OCI-LY1 (cell line): Measurements from ENCODE around the gene COL23A1.

Experiments
- H2AFZ ChIP-seq: fragments of 200-600 bp; sonication (generic), shearing (Covaris generic); 2 replicates; pipeline ENCODE4 v1.6.0; 2014; ENCODE audit warnings: antibody characterized with exemption, mild to moderate bottlenecking, low read length
- H3F3A ChIP-seq: fragments of 200-600 bp; sonication (generic), shearing (Covaris generic); 2 replicates; pipeline ENCODE4 v1.6.0; 2014; ENCODE audit warnings: mild to moderate bottlenecking, antibody characterized with exemption, low read length, moderate library complexity; ENCODE audit not compliant: insufficient read depth
- H3K27ac ChIP-seq: fragments of 200-600 bp; sonication (generic); 2 replicates; pipeline ENCODE4 v1.5.1; 2014; ENCODE audit warnings: low read length, mixed run types, mild to moderate bottlenecking, low read depth; ENCODE audit not compliant: poor library complexity, severe bottlenecking
- H3K27me3 ChIP-seq: fragments of 200-600 bp; sonication (generic); 2 replicates; pipeline ENCODE4 v1.6.0; 2014; ENCODE audit warnings: antibody characterized with exemption, mild to moderate bottlenecking, low read length, moderate library complexity; ENCODE audit not compliant: insufficient read depth
- H3K36me3 ChIP-seq: fragments of 200-600 bp; sonication (generic); 2 replicates; pipeline ENCODE4 v1.6.1; 2014; ENCODE audit warnings: mild to moderate bottlenecking, antibody characterized with exemption, low read length, moderate library complexity, mixed read lengths; ENCODE audit not compliant: insufficient read depth
- H3K4me1 ChIP-seq: fragments of 200-600 bp; sonication (generic); 2 replicates; pipeline ENCODE4 v1.5.1; 2014; ENCODE audit warnings: mild to moderate bottlenecking, low read length, moderate library complexity; ENCODE audit not compliant: insufficient read depth, severe bottlenecking
- H3K4me2 ChIP-seq: fragments of 200-600 bp; sonication (generic), shearing (Covaris generic); 2 replicates; pipeline ENCODE4 v1.6.1; 2014; ENCODE audit warnings: low read length
- H3K4me3 ChIP-seq: fragments of 200-600 bp; sonication (generic); 2 replicates; pipeline ENCODE4 v1.5.1; 2014; ENCODE audit warnings: low read length, low read depth, mild to moderate bottlenecking, mixed read lengths; ENCODE audit not compliant: poor library complexity, severe bottlenecking
- H3K79me2 ChIP-seq: fragments of 200-600 bp; shearing (Covaris generic); 2 replicates; pipeline ENCODE4 v1.6.1; 2016; ENCODE audit warnings: mixed run types, low read length, mixed read lengths; ENCODE audit not compliant: insufficient read depth
- H3K9ac ChIP-seq: fragments of 200-600 bp; sonication (generic), shearing (Covaris generic); 2 replicates; pipeline ENCODE4 v1.6.1; 2014; ENCODE audit warnings: mild to moderate bottlenecking, low read length, mixed read lengths
- H3K9me2 ChIP-seq: fragments of 200-600 bp; sonication (generic), shearing (Covaris generic); 2 replicates; pipeline ENCODE4 v1.6.1; 2014; ENCODE audit warnings: low read depth, mild to moderate bottlenecking, low read length, mixed read lengths
- H3K9me3 ChIP-seq: fragments of 200-600 bp; shearing (Covaris generic); 2 replicates; pipeline ENCODE4 v1.6.1; 2014; ENCODE audit warnings: low read length, mixed read lengths
- H4K20me1 ChIP-seq: fragments of 200-600 bp; sonication (generic), shearing (Covaris generic); 2 replicates; pipeline ENCODE4 v1.6.0; 2016; ENCODE audit warnings: mild to moderate bottlenecking, low read length; ENCODE audit not compliant: insufficient read depth
- EZH2 ChIP-seq: fragments of 200-600 bp; sonication (generic), shearing (Covaris generic); IDR thresholded peaks from 2 replicates; pipeline ENCODE4 v1.8.0; 2017; ENCODE audit warnings: borderline replicate concordance, mixed run types, mild to moderate bottlenecking, antibody characterized with exemption, low read length, moderate library complexity, mixed read lengths
- TF ChIP-seq, protein P1 (sequence below): fragments of 200-600 bp; sonication (generic), shearing (Covaris generic); IDR thresholded peaks from 2 replicates; pipeline ENCODE4 v1.5.1; 2017; ENCODE audit warnings: mild to moderate bottlenecking, antibody characterized with exemption, low read length, moderate library complexity, mixed read lengths

The COL23A1 gene

GRCh38 chr5:178249191-178249989 is 340.8 kb downstream of the COL23A1 start:
- Histone ChIP-seq H3K4me1 (no peaks in the 10 kb centered on the region), H4K20me1 (no peaks in the 10 kb centered on the region), H3K27me3 (no peaks in the 10 kb centered on the region; the same call in 1 of the 2 replicates), H3K9ac (no peak overlapping the region), H3K4me3 (no peak overlapping the region), H3K36me3 (no peaks in the 10 kb centered on the region), H2AFZ (no peak overlapping the region), H3K9me3 (no peaks in the 10 kb centered on the region), H3K9me2 (no peaks in the 10 kb centered on the region), H3K4me2 (no peak overlapping the region), H3F3A (no peaks in the 10 kb centered on the region), H3K79me2 (no peaks in the 10 kb centered on the region), H3K27ac (no peak overlapping the region)
- TF ChIP-seq, protein P1, sequence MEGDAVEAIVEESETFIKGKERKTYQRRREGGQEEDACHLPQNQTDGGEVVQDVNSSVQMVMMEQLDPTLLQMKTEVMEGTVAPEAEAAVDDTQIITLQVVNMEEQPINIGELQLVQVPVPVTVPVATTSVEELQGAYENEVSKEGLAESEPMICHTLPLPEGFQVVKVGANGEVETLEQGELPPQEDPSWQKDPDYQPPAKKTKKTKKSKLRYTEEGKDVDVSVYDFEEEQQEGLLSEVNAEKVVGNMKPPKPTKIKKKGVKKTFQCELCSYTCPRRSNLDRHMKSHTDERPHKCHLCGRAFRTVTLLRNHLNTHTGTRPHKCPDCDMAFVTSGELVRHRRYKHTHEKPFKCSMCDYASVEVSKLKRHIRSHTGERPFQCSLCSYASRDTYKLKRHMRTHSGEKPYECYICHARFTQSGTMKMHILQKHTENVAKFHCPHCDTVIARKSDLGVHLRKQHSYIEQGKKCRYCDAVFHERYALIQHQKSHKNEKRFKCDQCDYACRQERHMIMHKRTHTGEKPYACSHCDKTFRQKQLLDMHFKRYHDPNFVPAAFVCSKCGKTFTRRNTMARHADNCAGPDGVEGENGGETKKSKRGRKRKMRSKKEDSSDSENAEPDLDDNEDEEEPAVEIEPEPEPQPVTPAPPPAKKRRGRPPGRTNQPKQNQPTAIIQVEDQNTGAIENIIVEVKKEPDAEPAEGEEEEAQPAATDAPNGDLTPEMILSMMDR: no peak
- TF ChIP-seq EZH2: no peak

GRCh38 chr5:178248750-178249149 is 341.4 kb downstream of the COL23A1 start:
- Histone ChIP-seq H3K9me2 (no peaks in the 10 kb centered on the region), H3K4me1 (no peaks in the 10 kb centered on the region), H3K27ac (no peak overlapping the region), H3K9ac (no peak overlapping the region), H3F3A (no peaks in the 10 kb centered on the region), H3K4me3 (no peak overlapping the region), H3K27me3 (no peaks in the 10 kb centered on the region; the same call in 1 of the 2 replicates), H3K36me3 (no peaks in the 10 kb centered on the region), H2AFZ (no peak overlapping the region), H3K79me2 (no peaks in the 10 kb centered on the region), H4K20me1 (no peaks in the 10 kb centered on the region), H3K9me3 (no peaks in the 10 kb centered on the region), H3K4me2 (no peak overlapping the region)
- TF ChIP-seq, protein P1: no peak
- TF ChIP-seq EZH2: no peak

GRCh38 chr5:178247481-178248456 is 342.4 kb downstream of the COL23A1 start:
- no peak overlapping the region for H3K9ac ChIP-seq
- H3K4me2 ChIP-seq: no peak overlapping the region
- TF ChIP-seq, protein P1: no peak
- TF ChIP-seq EZH2: no peak
- H3K9me3 ChIP-seq: no peaks in the 10 kb centered on the region
- H3K79me2 ChIP-seq: no peaks in the 10 kb centered on the region
- no peaks in the 10 kb centered on the region for H4K20me1 ChIP-seq
- H3K36me3 ChIP-seq: no peaks in the 10 kb centered on the region
- H3K27ac ChIP-seq: no peak overlapping the region
- no peaks in the 10 kb centered on the region for H3K4me1 ChIP-seq
- no peaks in the 10 kb centered on the region; the same call in 1 of the 2 replicates for H3K27me3 ChIP-seq
- no peaks in the 10 kb centered on the region for H3K9me2 ChIP-seq
- H2AFZ ChIP-seq: no peak overlapping the region
- H3K4me3 ChIP-seq: no peak overlapping the region
- no peaks in the 10 kb centered on the region for H3F3A ChIP-seq
